Measurements from ENCODE around the gene TXNRD1.

TXNRD1 gene

GRCh38 chr12:104242546-104243206 is 27.1 kb downstream of the TXNRD1 start:
- no peaks in the 10 kb centered on the region for H3K36me3 ChIP-seq (ENCODE audit: control insufficient read depth, insufficient read depth, low read length)
- TF ChIP-seq CTCF (IDR thresholded peaks at IDR 0.05): no peak
- no peak overlapping the region for H3K9ac ChIP-seq
- H3K27me3 ChIP-seq (ENCODE audit: control insufficient read depth, insufficient read depth, low read length): no peaks in the 10 kb centered on the region
- H3K4me3 ChIP-seq (ENCODE audit: low read depth, low read length): no peak overlapping the region
- H3K27ac ChIP-seq: no peak overlapping the region
- no peak overlapping the region for H3K4me2 ChIP-seq (ENCODE audit: low read length)
- H3K4me1 ChIP-seq: no peaks in the 10 kb centered on the region
- no peaks in the 10 kb centered on the region for H3K9me3 ChIP-seq (ENCODE audit: control insufficient read depth, low read length)
- no peak overlapping the region for H2AFZ ChIP-seq
- no peaks in the 10 kb centered on the region for H3K79me2 ChIP-seq

GRCh38 chr12:104243551-104243950 is 28.0 kb downstream of the TXNRD1 start:
- no peak overlapping the region for H3K27ac ChIP-seq
- no peak overlapping the region for H3K9ac ChIP-seq
- no peaks in the 10 kb centered on the region for H3K36me3 ChIP-seq (ENCODE audit: control insufficient read depth, insufficient read depth, low read length)
- H3K4me2 ChIP-seq (ENCODE audit: low read length): no peak overlapping the region
- no peaks in the 10 kb centered on the region for H3K4me1 ChIP-seq
- H3K9me3 ChIP-seq (ENCODE audit: control insufficient read depth, low read length): no peaks in the 10 kb centered on the region
- no peaks in the 10 kb centered on the region for H3K27me3 ChIP-seq (ENCODE audit: control insufficient read depth, insufficient read depth, low read length)
- H2AFZ ChIP-seq: no peak overlapping the region
- TF ChIP-seq CTCF (IDR thresholded peaks at IDR 0.05): no peak
- H3K4me3 ChIP-seq (ENCODE audit: low read depth, low read length): no peak overlapping the region
- H3K79me2 ChIP-seq: no peaks in the 10 kb centered on the region

- H3K27ac ChIP-seq: no peak overlapping the region
- no peak overlapping the region for H3K4me2 ChIP-seq (ENCODE audit: low read length)
- H3K79me2 ChIP-seq: no peaks in the 10 kb centered on the region
- H3K4me1 ChIP-seq: no peaks in the 10 kb centered on the region
- TF ChIP-seq CTCF (IDR thresholded peaks at IDR 0.05): no peak
- H3K4me3 ChIP-seq (ENCODE audit: low read depth, low read length): no peak overlapping the region
- no peak overlapping the region for H3K9ac ChIP-seq
- no peaks in the 10 kb centered on the region for H3K27me3 ChIP-seq (ENCODE audit: control insufficient read depth, insufficient read depth, low read length)
- peak overlapping the region; percentile 13 for H2AFZ ChIP-seq
- H3K9me3 ChIP-seq (ENCODE audit: control insufficient read depth, low read length): no peaks in the 10 kb centered on the region
- H3K36me3 ChIP-seq (ENCODE audit: control insufficient read depth, insufficient read depth, low read length): no peaks in the 10 kb centered on the region
These were observed 28.4 kb downstream of the TXNRD1 start for GRCh38 chr12:104243971-104244370.

GRCh38 chr12:104247698-104248097 is 32.1 kb downstream of the TXNRD1 start:
- Histone ChIP-seq H3K9ac (no peak overlapping the region), H3K27me3 (ENCODE audit: control insufficient read depth, insufficient read depth, low read length) (no peaks in the 10 kb centered on the region), H3K27ac (no peak overlapping the region), H3K79me2 (no peaks in the 10 kb centered on the region), H2AFZ (no peak overlapping the region), H3K4me1 (no peaks in the 10 kb centered on the region), H3K9me3 (ENCODE audit: control insufficient read depth, low read length) (no peaks in the 10 kb centered on the region), H3K4me3 (ENCODE audit: low read depth, low read length) (no peak overlapping the region), H3K36me3 (ENCODE audit: control insufficient read depth, insufficient read depth, low read length) (no peaks in the 10 kb centered on the region), H3K4me2 (ENCODE audit: low read length) (no peak overlapping the region)
- TF ChIP-seq CTCF (IDR thresholded peaks at IDR 0.05): no peak

GRCh38 chr12:104248444-104248843 is 32.9 kb downstream of the TXNRD1 start:
- Histone ChIP-seq H3K4me2 (ENCODE audit: low read length) (no peak overlapping the region), H3K36me3 (ENCODE audit: control insufficient read depth, insufficient read depth, low read length) (no peaks in the 10 kb centered on the region), H3K79me2 (no peaks in the 10 kb centered on the region), H3K4me1 (no peaks in the 10 kb centered on the region), H3K27me3 (ENCODE audit: control insufficient read depth, insufficient read depth, low read length) (no peaks in the 10 kb centered on the region), H3K4me3 (ENCODE audit: low read depth, low read length) (no peak overlapping the region), H3K9me3 (ENCODE audit: control insufficient read depth, low read length) (no peaks in the 10 kb centered on the region), H3K9ac (no peak overlapping the region), H3K27ac (no peak overlapping the region), H2AFZ (no peak overlapping the region)
- no peak for TF ChIP-seq CTCF (IDR thresholded peaks at IDR 0.05)

Data from parathyroid adenoma (tissue), 2 donors.